Muscle layer of colon (tissue), 2 donors: Measurements from ENCODE around the gene ICAM2.

ENCODE experiments used
- H3K27ac ChIP-seq: one replicate; pipeline ENCODE4 v1.7.0; 2013; ENCODE audit warnings: low read depth, mild to moderate bottlenecking, low read length, moderate library complexity
- H3K27me3 ChIP-seq, 2 donors: one replicate each; pipeline ENCODE4 v1.7.0; 2013; ENCODE audit warnings: low read length in 2 of 2, mild to moderate bottlenecking in 2 of 2; ENCODE audit not compliant: insufficient read depth in 2 of 2, control insufficient read depth in 1 of 2
- H3K36me3 ChIP-seq: one replicate; pipeline ENCODE4 v1.7.0; 2013; ENCODE audit warnings: mild to moderate bottlenecking, low read length; ENCODE audit not compliant: insufficient read depth
- H3K4me1 ChIP-seq: one replicate; pipeline ENCODE4 v1.7.0; 2013; ENCODE audit warnings: mild to moderate bottlenecking, low read length; ENCODE audit not compliant: insufficient read depth
- H3K4me3 ChIP-seq, 2 donors: one replicate each; pipeline ENCODE4 v1.7.0; 2013; ENCODE audit warnings: low read length in 2 of 2, low read depth in 1 of 2, mild to moderate bottlenecking in 1 of 2, moderate library complexity in 1 of 2
- H3K9ac ChIP-seq: one replicate; pipeline ENCODE4 v1.7.0; 2013; ENCODE audit warnings: low read length
- H3K9me3 ChIP-seq: one replicate; pipeline ENCODE4 v1.7.0; 2013; ENCODE audit warnings: mild to moderate bottlenecking, low read length
- donor health status: abdominal sarcoma.
- donor health status: Adenocarcinoma of cecum.

Gene ICAM2

DNA sequence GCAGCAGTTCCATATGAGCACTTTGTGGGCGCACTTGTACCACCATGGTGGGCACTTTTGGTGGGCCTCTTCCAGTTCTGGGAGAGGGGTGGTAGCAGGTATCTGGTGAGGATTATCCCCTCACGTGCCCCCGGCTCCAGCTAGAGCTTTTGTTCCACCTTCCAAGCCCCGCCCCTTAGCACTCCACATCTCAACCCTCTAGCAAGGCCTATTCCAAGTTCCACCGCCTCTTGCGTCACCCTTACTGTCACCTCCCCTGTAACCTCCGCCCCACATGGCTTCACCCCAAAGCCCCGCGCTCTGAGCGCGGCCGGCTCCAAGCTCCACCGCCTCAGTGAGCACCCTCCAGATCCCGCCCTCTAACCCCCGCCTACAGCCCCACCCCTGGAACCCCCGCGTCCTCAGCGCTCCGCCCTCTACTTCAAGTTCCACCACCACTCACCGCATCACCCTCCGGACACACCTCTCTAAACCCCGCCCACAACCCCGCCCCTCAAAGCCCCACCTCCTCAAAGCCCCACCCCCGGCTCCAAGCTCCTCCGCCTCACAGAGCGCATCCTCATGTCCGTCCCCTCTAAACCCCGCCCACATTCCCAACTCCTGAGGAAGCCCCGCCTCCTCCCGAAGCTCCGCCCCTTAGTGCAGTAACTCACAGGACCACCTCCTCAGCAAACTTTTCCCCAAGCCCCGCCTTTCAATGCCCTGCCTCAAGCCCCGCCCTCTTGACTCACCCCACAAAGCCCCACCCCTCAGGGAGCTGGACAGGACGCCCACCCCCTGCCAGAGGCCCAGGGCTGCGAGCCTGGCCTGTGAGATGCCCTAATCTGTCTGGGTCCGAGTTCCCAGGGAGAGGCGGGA lies 58.8 kb downstream of the ICAM2 start:
- Histone ChIP-seq H3K27me3 (no peaks in the 10 kb centered on the region), H3K27ac (no peak overlapping the region), H3K9ac (no peak overlapping the region), H3K36me3 (no peaks in the 10 kb centered on the region), H3K4me3 (peak overlapping the region in 1 of 2 donors; percentile 27), H3K4me1 (no peaks in the 10 kb centered on the region), H3K9me3 (no peaks in the 10 kb centered on the region)

DNA sequence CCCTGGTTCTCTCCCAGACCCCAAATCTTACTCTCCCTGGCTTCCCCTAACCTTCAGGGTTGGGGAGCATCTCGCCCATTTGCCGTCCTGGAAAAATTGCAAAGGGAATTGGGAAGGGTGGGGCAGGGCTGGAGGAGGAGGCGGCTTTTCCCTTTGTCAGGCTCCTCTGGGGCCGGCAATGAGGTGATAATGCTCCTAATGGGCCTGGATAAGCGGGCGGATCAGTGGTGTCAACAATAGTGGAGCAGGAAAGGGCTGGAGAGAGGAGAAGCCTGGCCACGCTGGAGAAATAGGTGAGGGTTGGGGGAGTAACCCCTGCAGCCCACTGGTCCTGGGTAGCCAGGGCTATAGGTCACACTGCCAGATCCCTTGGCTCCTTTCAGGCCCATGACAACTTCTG lies 60.0 kb downstream of the ICAM2 start:
- Histone ChIP-seq H3K9me3 (no peaks in the 10 kb centered on the region), H3K9ac (no peak overlapping the region), H3K27ac (no peak overlapping the region), H3K27me3 (no peaks in the 10 kb centered on the region), H3K36me3 (no peaks in the 10 kb centered on the region), H3K4me3 (no peak overlapping the region), H3K4me1 (no peaks in the 10 kb centered on the region)

DNA sequence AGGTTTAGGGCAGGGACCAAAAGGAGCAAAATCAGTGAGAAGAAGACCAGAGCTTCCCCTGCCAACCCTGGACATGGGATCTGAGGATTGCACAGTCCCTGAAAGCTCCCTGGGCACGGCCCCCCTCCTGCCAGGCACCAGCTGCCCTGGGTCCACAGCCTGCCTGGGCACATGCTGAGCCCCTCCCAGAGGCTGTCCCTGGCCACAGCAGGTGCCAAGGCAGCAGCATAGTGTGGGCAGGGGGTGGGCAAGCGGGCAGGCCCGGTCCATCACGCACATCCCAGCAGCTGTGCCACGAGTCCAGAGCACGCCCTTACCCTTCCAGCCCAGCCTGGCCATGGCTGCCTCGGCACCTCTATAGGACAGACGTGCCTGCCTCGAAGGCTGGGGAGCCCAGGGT lies 60.4 kb downstream of the ICAM2 start:
- no peaks in the 10 kb centered on the region for H3K36me3 ChIP-seq
- no peaks in the 10 kb centered on the region for H3K27me3 ChIP-seq
- no peak overlapping the region for H3K4me3 ChIP-seq
- H3K9ac ChIP-seq: no peak overlapping the region
- no peak overlapping the region for H3K27ac ChIP-seq
- no peaks in the 10 kb centered on the region for H3K9me3 ChIP-seq
- H3K4me1 ChIP-seq: no peaks in the 10 kb centered on the region

DNA sequence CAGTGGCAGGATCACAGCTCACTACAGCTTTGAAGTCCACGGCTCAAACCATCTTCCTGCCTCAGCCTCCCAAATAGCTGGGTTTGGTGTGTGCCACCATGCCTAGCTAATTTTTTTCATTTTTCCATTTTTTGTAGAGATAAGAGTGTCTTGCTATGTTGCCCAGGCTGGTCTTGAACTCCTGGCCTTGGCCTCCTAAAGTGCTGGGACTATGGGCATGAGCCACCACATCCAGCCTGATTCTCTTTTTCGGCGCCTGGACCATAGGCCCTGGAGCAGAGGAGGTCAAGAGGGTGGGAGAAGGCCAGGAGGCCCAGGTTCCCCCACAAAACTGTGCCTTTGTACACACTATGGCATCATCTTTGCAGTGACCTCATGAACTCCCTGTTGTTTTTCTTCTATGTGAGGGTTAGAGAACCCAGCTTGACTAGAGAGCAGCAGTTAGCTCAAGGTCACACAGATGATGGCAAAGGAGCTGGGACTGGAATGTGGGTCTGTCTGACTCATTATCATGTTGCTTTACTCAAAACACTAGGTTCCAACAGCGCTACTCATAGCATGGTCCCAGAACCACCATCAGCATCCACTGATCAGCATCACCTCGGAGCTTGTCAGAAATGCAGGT lies 64.0 kb downstream of the ICAM2 start:
- Histone ChIP-seq H3K27ac (no peak overlapping the region), H3K27me3 (no peaks in the 10 kb centered on the region), H3K4me1 (no peaks in the 10 kb centered on the region)

DNA sequence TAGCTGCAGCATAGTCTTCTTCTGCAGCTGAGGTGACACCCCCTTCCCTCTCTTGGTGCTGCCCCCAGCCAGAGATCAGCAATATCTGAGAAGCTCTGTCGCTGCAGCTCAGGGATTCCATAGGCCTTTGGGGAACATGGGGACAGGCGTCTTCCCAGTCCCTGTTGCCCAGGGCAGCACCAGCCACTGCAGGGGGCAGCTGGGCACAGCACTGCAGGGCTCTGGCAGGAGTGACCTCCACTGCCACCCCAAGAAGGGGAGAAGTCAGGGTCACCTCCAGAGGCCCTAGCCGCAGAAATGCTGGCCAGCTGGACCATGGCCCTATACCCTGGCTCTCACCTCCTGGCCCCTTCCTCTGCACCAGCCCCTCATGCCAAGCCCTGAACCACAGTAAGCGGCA lies 64.6 kb downstream of the ICAM2 start:
- Histone ChIP-seq H3K4me1 (no peaks in the 10 kb centered on the region), H3K36me3 (no peaks in the 10 kb centered on the region), H3K9me3 (no peaks in the 10 kb centered on the region), H3K27ac (no peak overlapping the region), H3K27me3 (no peaks in the 10 kb centered on the region), H3K4me3 (no peak overlapping the region), H3K9ac (no peak overlapping the region)

More for the DNA sequence above, 64.0 kb downstream of the ICAM2 start:
- no peaks in the 10 kb centered on the region for H3K9me3 ChIP-seq
- H3K4me3 ChIP-seq: no peak overlapping the region
- H3K9ac ChIP-seq: no peak overlapping the region
- no peaks in the 10 kb centered on the region for H3K36me3 ChIP-seq

GRCh38 chr17:63955232-63955631 lies 65.2 kb downstream of the ICAM2 start:
- Histone ChIP-seq H3K27me3 (no peaks in the 10 kb centered on the region), H3K36me3 (no peaks in the 10 kb centered on the region), H3K4me3 (no peak overlapping the region), H3K27ac (no peak overlapping the region), H3K9me3 (no peaks in the 10 kb centered on the region), H3K4me1 (no peaks in the 10 kb centered on the region), H3K9ac (no peak overlapping the region)

GRCh38 chr17:63954402-63955063 lies 65.9 kb downstream of the ICAM2 start:
- Histone ChIP-seq H3K27me3 (no peaks in the 10 kb centered on the region), H3K36me3 (no peaks in the 10 kb centered on the region), H3K27ac (no peak overlapping the region), H3K4me1 (no peaks in the 10 kb centered on the region), H3K9ac (no peak overlapping the region), H3K4me3 (no peak overlapping the region), H3K9me3 (no peaks in the 10 kb centered on the region)
